OCI-LY7 (cell line): ENCODE results near the gene PRKAG2. TPM values are rescaled to one million over a fixed set of nuclear protein-coding genes. Genes with fewer than 3 reads are reported as not detected.

Experiments
- BruUV-seq: library from RNA; stranded (reverse); fragments of 400-500 nt; replicated peaks from 2 replicates; lab custom pipeline; 2021; lab: Mats Ljungman, UMichigan
- CTCF ChIA-PET: fragments of 300-600 bp; sonication (Branson Sonifier 250); formaldehyde crosslinking; loops from one replicate; lab custom pipeline; 2022; ENCODE audit warnings: antibody characterized with exemption; ENCODE audit not compliant: unreplicated experiment; lab: Charles Lee
- POLR2A ChIA-PET: fragments of 300-600 bp; sonication (Branson Sonifier 250); formaldehyde crosslinking; loops from one replicate; lab custom pipeline; 2022; ENCODE audit warnings: antibody characterized with exemption; lab: Charles Lee
- DNase-seq: peaks from one replicate; pipeline ENCODE4 v3.0.0-alpha.2; 2015; ENCODE audit warnings: low spot score
- H2AFZ ChIP-seq: fragments of 200-600 bp; sonication (generic), shearing (Covaris generic); 2 replicates; pipeline ENCODE4 v1.6.1; 2014; ENCODE audit warnings: mild to moderate bottlenecking, antibody characterized with exemption, low read length, moderate library complexity
- H3K27ac ChIP-seq: fragments of 200-600 bp; sonication (generic); 2 replicates; pipeline ENCODE4 v1.5.1; 2014; ENCODE audit warnings: mixed run types, low read depth, mild to moderate bottlenecking, moderate library complexity, low read length, inconsistent platforms; ENCODE audit not compliant: poor library complexity, severe bottlenecking
- H3K36me3 ChIP-seq: fragments of 200-600 bp; sonication (generic); 2 replicates; pipeline ENCODE4 v1.6.1; 2014; ENCODE audit warnings: mild to moderate bottlenecking, antibody characterized with exemption, low read length, moderate library complexity, mixed read lengths; ENCODE audit not compliant: insufficient read depth
- H3K4me1 ChIP-seq: fragments of 200-600 bp; sonication (generic); 2 replicates; pipeline ENCODE4 v1.5.1; 2014; ENCODE audit warnings: mild to moderate bottlenecking, low read length; ENCODE audit not compliant: insufficient read depth, poor library complexity, severe bottlenecking
- H3K4me2 ChIP-seq: fragments of 200-600 bp; sonication (generic); 2 replicates; pipeline ENCODE4 v1.6.1; 2014; ENCODE audit warnings: mild to moderate bottlenecking, low read length
- H3K4me3 ChIP-seq: fragments of 200-600 bp; sonication (generic); 2 replicates; pipeline ENCODE4 v1.5.1; 2014; ENCODE audit warnings: mild to moderate bottlenecking, low read depth, low read length; ENCODE audit not compliant: poor library complexity, severe bottlenecking
- H3K79me2 ChIP-seq: fragments of 200-600 bp; sonication (generic); 2 replicates; pipeline ENCODE4 v1.6.1; 2016; ENCODE audit warnings: low read depth, mild to moderate bottlenecking, low read length, moderate library complexity, mixed read lengths; ENCODE audit not compliant: insufficient read depth
- H3K9me2 ChIP-seq: fragments of 200-600 bp; sonication (generic); 2 replicates; pipeline ENCODE4 v1.6.1; 2016; ENCODE audit warnings: mild to moderate bottlenecking, low read length, mixed read lengths; ENCODE audit not compliant: insufficient read depth
- H3K9me3 ChIP-seq: fragments of 200-600 bp; sonication (generic); 2 replicates; pipeline ENCODE4 v1.6.1; 2014; ENCODE audit warnings: mild to moderate bottlenecking, mixed run types, low read length, mixed read lengths
- H4K20me1 ChIP-seq: fragments of 200-600 bp; sonication (generic); 2 replicates; pipeline ENCODE4 v1.6.1; 2014; ENCODE audit warnings: mild to moderate bottlenecking, antibody characterized with exemption, low read length, moderate library complexity, mixed read lengths; ENCODE audit not compliant: insufficient read depth
- CTCF ChIP-seq: fragments of 200-600 bp; sonication (generic); conservative IDR thresholded peaks from 2 replicates; pipeline ENCODE4 v1.5.1; 2014; ENCODE audit warnings: mild to moderate bottlenecking, antibody characterized with exemption, low read length, moderate library complexity, mixed read lengths
- EZH2phosphoT487 ChIP-seq: fragments of 200-600 bp; sonication (generic); IDR thresholded peaks from 2 replicates; pipeline ENCODE4 v1.6.1; 2018; ENCODE audit warnings: low read depth, borderline replicate concordance, mild to moderate bottlenecking, mixed run types, antibody characterized with exemption, low read length, moderate library complexity, mixed read lengths
- intact Hi-C: fragments of 100-400 bp; cut with micrococcal nuclease; formaldehyde crosslinking; loops from one replicate; pipeline ENCODE4 v1.10.0; 2022; ENCODE audit not compliant: unreplicated experiment
- total RNA-seq, 2 experiments: library from RNA; depleted of rRNA in 1 of 2; stranded (reverse); fragments of >200 nt in 1 of 2; shearing (Covaris generic) in 1 of 2; gene quantifications; 2 replicates each; pipeline ENCODE4 v1.2.3, GENCODE V29; 2014 to 2022

PRKAG2 gene
- total RNA-seq, 2 experiments from 2014 or later = 1.2 to 5.1 TPM

- Histone ChIP-seq H3K4me3 (no peak overlapping the region), H3K9me2 (no peaks in the 10 kb centered on the region), H3K4me1 (no peaks in the 10 kb centered on the region), H3K36me3 (no peaks in the 10 kb centered on the region), H3K4me2 (no peak overlapping the region), H4K20me1 (no peaks in the 10 kb centered on the region), H3K79me2 (no peaks in the 10 kb centered on the region), H3K27ac (no peak overlapping the region), H3K9me3 (no peaks in the 10 kb centered on the region), H2AFZ (no peak overlapping the region)
- POLR2A ChIA-PET = no interaction called here
- CTCF ChIA-PET = interaction anchor here (0.5 kb wide), 1 partner anchor 128 kb away, joined by 4 read pairs; no protein-coding TSS in a partner anchor
- TF ChIP-seq EZH2phosphoT487 (no peak), CTCF (no peak)
- intact Hi-C loops = no loop called here
- DNase-seq = no peak
- no TSS peak for BruUV-seq
Observed at GRCh38 chr7:151851145-151851751, 25.7 kb downstream of the PRKAG2 start.

GRCh38 chr7:151850491-151851124, 26.3 kb downstream of the PRKAG2 start:
- Histone ChIP-seq H3K36me3 (no peaks in the 10 kb centered on the region), H3K79me2 (no peaks in the 10 kb centered on the region), H3K27ac (no peak overlapping the region), H3K4me3 (no peak overlapping the region), H4K20me1 (no peaks in the 10 kb centered on the region), H3K9me3 (no peaks in the 10 kb centered on the region), H2AFZ (no peak overlapping the region), H3K4me1 (no peaks in the 10 kb centered on the region), H3K9me2 (no peaks in the 10 kb centered on the region), H3K4me2 (no peak overlapping the region)
- DNase-seq = no peak
- ChIA-PET CTCF (no interaction called here), POLR2A (no interaction called here)
- no peak for TF ChIP-seq EZH2phosphoT487
- no peak for TF ChIP-seq CTCF
- intact Hi-C loops = no loop called here
- no TSS peak for BruUV-seq

GRCh38 chr7:151849879-151850260, 27.0 kb downstream of the PRKAG2 start:
- CTCF ChIA-PET = no interaction called here
- H4K20me1 ChIP-seq = no peaks in the 10 kb centered on the region
- H3K4me1 ChIP-seq = no peaks in the 10 kb centered on the region
- DNase-seq = no peak
- no peak overlapping the region for H2AFZ ChIP-seq
- POLR2A ChIA-PET = no interaction called here
- no peaks in the 10 kb centered on the region for H3K9me2 ChIP-seq
- H3K79me2 ChIP-seq = no peaks in the 10 kb centered on the region
- no TSS peak for BruUV-seq
- H3K4me3 ChIP-seq = no peak overlapping the region
- TF ChIP-seq CTCF (no peak), EZH2phosphoT487 (no peak)
- no peak overlapping the region for H3K4me2 ChIP-seq
- no peak overlapping the region for H3K27ac ChIP-seq
- H3K9me3 ChIP-seq = no peaks in the 10 kb centered on the region
- intact Hi-C loops = no loop called here
- H3K36me3 ChIP-seq = no peaks in the 10 kb centered on the region
